CMK (cell line): Measurements from ENCODE around the gene LRRC9.
A peak's percentile ranks its signal among the peaks of the same experiment; 100 is the strongest.
"Not testable (repeated sequence)": the region's sequence is repeated elsewhere in the genome, so short reads cannot be mapped to it uniquely, and the experiment has no call there.

Source experiments
- DNase-seq: peaks from one replicate; pipeline ENCODE4 v3.0.0-alpha.2; 2010; ENCODE audit warnings: low read depth

LRRC9 gene

DNA sequence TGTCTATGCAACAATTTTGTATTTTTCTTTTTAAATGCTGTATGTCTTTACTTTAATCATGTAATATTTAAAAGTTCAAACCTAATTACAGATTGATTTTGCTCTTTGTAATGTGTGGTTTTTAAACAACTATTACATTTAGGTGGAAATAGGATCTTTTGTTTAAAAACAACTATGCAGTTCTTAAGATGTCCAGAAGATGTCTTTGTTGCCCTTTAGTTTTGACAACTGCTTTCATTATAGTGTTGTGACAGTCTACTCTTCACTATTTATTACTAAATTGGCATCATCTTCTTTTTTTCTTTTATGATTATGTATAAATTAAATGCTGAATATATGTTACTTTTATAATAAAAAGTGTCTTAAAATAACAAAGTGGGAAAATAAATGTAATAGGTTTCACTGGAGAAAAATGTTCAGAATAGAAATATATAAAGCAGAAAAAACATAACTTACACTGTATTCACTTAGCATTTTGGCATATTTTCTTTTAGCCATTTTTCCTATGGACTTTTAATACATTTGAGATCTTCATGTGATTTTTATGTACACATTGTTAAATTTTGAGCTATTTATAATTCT, 144.6 kb downstream of the LRRC9 start:
- no peak for DNase-seq

GRCh38 chr14:60067882-60068281, 147.9 kb downstream of the LRRC9 start:
- no peak for DNase-seq

DNA sequence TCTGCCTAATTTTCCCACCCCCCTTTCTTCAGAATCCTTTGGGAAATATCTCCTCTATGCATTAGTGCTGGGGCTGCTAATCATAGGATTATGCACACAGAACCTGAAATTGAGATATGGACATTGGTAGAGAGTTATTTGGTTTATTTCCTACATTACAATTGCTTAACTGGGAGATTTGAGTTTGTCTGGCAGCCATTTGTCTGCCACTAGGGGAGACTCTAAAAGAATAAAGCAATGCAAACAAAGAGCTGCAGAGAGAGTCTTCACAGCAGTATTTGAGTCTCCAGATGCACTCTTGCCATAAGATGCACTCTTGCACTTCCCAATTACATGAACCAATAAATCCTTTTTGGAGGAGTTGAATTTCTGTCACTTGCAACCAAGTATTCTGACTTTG, 159.8 kb downstream of the LRRC9 start:
- no peak for DNase-seq

DNA sequence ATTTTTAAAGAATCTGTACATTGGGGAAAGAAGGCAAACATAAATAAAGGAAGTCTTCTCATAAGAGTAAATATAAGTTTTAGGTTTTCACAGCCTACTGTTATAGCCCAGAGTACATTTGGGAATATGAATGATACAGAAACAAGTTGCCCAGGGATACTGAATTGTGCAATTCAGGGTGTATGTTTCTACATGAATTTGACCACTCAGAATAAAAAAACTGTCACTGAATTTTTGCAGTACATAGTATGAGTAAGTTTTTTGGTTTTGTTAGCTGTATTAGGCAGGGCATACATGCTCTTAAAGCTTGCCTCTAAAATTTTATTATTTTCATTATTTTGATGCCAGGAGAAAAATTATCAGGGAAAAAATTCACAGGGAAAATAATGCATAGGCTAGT, 165.1 kb downstream of the LRRC9 start:
- no peak for DNase-seq

DNA sequence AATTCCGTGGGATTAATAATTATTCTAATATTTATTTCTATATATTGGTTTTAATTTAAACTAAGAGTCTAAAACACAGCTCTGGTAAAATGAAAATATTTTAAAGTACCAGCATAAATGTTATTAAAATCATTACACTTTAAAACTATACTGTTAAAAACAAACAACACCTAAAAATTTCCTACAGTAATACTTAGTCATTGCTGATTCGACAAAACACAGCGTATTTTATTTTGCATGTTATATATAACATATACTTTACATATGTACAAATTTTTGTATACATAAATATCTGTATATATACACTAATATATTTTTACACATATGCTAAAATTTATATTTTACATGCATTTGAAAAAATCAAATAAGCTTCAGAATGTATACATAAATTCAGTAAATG, 165.7 kb downstream of the LRRC9 start:
- no peak for DNase-seq

- no peak for DNase-seq
These were observed 167.7 kb downstream of the LRRC9 start for GRCh38 chr14:60087668-60088067.

DNA sequence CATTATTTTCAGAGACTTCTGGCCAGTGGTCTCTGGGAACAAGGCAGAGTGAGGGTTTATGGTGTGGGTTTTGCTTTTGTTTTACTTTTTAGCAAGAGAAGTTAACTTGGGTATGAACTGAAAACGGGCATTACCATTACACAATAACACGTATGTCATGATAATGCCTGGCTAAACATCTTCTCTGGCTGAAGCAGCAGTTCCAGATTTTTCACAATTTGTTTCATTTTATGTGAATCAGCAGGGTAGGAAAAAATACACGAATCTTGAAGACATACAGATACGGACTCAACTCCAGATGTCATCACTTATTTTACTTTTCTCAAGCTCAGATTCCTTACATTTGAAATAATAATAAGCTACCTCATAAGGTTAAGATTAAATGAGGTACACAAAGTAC, 169.3 kb downstream of the LRRC9 start:
- no peak for DNase-seq

- DNase-seq, result peak; percentile 40
These were observed 171.0 kb downstream of the LRRC9 start for GRCh38 chr14:60090864-60091519.

DNA sequence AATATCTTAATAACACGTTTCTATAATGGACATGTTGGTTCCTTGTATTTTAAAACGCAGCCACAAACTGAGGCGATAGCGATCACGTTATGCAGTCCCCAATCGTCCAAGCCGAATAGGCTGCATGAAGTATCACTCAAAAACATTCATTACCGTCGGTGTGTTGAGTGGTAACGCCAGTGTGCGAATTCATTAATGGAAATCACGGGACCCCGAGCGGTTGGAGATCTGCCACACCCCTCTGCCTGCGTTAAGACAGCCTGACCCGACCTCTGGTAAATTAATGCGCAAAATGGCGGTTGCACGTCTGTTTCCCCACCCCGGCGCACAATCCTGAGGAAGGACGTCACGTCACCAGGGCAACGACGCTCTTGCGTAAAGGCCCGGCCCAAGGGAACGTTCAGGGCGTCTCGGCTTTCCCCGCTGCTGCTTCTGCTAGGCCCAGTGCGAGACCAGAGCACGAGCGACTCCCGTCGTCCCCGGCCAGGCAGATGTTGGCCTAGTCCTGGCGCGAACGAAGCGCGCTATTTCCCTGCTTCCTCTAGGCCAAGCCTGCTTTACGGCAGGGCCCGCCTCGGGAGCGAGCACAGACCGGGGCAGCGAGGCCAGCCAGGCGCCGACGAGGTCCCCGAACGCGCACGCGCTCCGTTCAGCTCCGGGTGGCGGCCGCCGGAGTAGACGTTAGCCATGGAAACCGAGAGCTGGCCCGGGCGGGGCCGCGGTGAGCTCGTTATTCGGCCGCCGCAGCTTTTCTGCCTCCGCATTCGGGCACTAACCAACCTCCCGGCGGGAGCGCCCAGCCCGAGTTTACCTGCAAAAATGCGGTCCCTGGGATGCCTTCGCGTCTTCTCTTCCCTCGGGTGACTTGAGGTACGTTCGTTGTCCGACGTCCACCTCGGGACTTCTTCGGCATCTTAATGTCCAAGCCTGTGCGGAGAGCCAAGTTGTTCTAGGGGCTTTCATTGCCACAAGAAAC, 171.9 kb downstream of the LRRC9 start, which contains the start of gene PCNX4:
PCNX4 (plus strand) TSS at position 374 of the 976 bp plus-strand sequence. CDS start 15,716 bp downstream, outside the sequence.
- peak; percentile 86 for DNase-seq

GRCh38 chr14:60092526-60092920, 172.6 kb downstream of the LRRC9 start:
- DNase-seq, result no peak

- no peak for DNase-seq
These were observed 173.1 kb downstream of the LRRC9 start for GRCh38 chr14:60093080-60093479.

GRCh38 chr14:60093606-60094005, 173.7 kb downstream of the LRRC9 start:
- DNase-seq, result no peak

DNA sequence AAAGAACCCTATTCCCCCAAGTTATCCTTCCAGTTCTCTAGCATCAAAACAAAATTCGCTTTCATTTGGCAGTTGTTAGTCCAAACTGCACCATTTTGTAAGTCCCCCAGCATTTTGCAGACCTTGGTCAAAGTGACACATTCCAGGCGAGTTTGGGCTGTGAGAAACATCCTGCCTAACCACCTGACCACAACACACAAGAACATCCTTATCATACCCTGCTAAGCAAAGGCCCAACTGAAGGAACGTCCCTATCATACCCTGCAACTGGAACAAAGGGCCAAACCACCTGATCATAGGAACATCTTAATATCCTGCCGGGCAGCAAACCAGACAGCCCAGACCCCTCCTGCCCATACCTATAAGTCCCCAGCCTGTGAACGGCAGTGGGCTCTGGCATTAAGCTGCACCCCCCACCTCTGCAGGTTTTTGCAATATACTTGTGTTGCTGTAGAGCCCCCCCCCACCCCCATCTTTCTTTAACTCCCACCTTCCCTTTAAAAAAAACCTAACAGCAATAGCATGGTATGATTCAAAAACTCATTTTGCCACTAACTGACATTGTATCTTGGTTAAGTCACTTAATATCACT, 174.5 kb downstream of the LRRC9 start:
- DNase-seq, result peak; percentile 69

DNA sequence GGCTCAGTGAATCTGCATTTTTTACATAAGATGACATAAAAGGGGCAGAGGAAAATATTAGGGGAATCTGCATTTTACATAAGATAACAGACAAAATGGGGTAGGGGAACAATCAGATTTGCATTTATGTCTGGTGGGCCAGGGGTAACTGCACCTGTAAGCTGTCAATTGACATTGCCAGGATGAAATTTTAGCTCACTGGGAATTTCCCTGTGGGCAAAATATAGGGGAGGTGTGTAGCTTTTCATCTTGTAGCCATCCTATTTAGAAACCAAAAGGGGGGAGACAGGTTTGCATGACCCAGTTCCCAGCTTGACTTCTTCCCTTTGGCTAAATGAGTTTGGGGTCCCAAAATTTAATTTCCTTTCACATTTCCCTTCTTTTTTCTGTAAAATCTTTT, 175.3 kb downstream of the LRRC9 start:
- no peak for DNase-seq

DNA sequence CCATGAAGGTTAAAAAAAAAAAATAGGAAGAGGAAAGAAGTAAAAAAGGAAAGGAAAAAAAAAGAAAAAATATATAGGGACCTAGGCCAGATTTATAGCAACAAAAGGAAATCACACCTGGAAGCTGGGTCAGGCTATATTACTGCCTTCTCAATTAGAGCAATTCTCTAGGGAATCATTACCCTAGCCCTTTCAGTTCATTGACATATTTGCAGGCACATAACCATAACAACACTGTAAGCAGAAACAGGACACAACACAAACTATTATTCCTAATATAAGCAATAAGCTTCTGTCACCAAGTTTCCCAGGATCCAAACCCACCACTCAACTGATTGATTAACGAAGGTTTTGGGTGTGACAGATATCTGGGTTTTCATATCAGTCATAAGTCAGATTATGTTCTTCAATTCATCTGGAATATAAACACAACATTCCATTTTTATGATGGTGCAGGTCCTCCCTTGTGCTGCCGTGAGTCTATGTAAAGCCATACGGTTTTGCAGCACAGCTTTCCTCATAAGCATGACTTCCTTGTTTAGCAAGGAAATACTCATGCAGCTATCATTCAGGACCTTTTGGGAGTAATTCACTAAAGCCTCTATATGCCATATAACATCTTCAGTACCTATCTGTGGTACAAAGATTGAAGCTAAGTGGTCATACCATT, 176.0 kb downstream of the LRRC9 start:
- DNase-seq, result no peak

DNA sequence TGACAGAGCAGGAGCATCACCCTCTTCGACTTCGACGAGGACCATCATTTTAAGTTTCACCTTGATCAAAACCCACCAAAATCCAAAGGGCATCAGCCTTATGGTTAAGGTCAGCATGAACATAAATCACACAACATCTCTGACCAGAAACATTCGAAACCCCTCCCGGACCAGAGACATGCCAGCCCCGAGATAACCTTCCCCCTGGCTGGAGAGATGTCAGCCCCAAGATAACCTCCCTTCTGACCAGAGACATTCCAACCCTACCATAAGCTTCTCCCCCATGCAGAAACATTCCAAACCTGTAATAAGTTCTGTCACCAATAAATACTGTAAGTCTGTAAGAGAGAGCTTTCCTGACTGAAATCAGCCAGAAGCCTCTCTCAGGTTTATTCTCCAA, 178.0 kb downstream of the LRRC9 start:
- no peak for DNase-seq

- DNase-seq, result not testable (repeated sequence)
These were observed 179.9 kb downstream of the LRRC9 start for GRCh38 chr14:60099855-60100254.

- DNase-seq, result no peak
These were observed 181.8 kb downstream of the LRRC9 start for GRCh38 chr14:60101786-60102185.

DNA sequence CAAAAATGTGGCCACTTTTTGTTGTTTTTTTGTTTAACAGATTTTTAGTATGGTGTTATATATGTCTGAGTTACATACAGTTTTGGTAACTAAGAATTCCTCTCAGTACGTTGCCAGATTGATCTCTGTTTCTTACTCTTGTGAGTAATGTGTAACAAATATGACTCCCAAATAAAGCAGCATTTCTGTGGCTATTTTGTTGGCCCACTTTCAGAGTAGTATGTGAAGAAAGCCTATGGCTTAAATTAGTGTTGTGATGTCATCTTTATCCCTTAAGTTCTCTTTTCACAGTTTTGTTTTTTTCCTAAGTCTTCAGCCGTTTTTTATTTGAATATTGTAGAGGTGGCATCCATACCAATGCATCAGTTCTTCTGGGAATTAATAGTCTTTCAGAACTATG, 182.4 kb downstream of the LRRC9 start:
- no peak for DNase-seq

- no peak for DNase-seq
These were observed 186.4 kb downstream of the LRRC9 start for GRCh38 chr14:60106339-60106738.

DNA sequence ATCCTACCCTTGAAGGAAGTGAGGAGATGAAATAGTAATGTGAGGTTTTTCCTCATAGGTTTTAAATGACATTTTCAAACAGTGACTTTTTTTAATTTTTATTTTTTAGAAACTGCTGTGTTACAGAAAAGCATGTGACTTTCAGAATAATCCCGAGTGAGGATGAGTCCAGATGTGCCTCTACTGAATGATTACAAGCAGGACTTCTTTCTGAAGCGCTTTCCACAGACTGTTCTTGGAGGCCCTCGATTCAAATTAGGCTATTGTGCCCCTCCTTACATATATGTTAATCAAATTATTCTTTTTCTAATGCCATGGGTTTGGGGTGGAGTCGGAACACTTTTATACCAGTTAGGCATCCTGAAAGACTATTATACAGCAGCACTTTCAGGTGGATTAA, 187.5 kb downstream of the LRRC9 start:
- DNase-seq, result no peak

- DNase-seq, result no peak
These were observed 191.8 kb downstream of the LRRC9 start for GRCh38 chr14:60111732-60112131.
